Loucy (cell line): ENCODE results near the gene TCEANC2.

Experiments
- H2AFZ ChIP-seq: fragments of 200-600 bp; sonication (generic); 2 replicates; pipeline ENCODE4 v1.6.0; 2016; ENCODE audit warnings: antibody characterized with exemption, mild to moderate bottlenecking, low read length, moderate library complexity
- H3F3A ChIP-seq: fragments of 200-600 bp; 2 replicates; pipeline ENCODE4 v1.6.0; 2016; ENCODE audit warnings: antibody characterized with exemption, low read depth, mild to moderate bottlenecking
- H3K27me3 ChIP-seq: fragments of 200-600 bp; sonication (generic); 2 replicates; pipeline ENCODE4 v1.6.1; 2014; ENCODE audit warnings: low read length, mild to moderate bottlenecking; ENCODE audit not compliant: insufficient read depth, poor library complexity, severe bottlenecking
- H3K36me3 ChIP-seq: fragments of 200-600 bp; sonication (generic); 2 replicates; pipeline ENCODE4 v1.6.1; 2016; ENCODE audit warnings: low read length; ENCODE audit not compliant: insufficient read depth
- H3K4me1 ChIP-seq: fragments of 200-600 bp; sonication (generic); 2 replicates; pipeline ENCODE4 v1.5.1; 2014; ENCODE audit warnings: low read length, mild to moderate bottlenecking; ENCODE audit not compliant: insufficient read depth, poor library complexity, severe bottlenecking
- H3K4me2 ChIP-seq: fragments of 200-600 bp; sonication (generic); 2 replicates; pipeline ENCODE4 v1.6.0; 2014; ENCODE audit warnings: antibody characterized with exemption, low read length, low read depth, mild to moderate bottlenecking; ENCODE audit not compliant: poor library complexity, severe bottlenecking
- H3K4me3 ChIP-seq: fragments of 200-600 bp; sonication (generic); 2 replicates; pipeline ENCODE4 v1.5.1; 2014; ENCODE audit warnings: low read length, mild to moderate bottlenecking, mixed read lengths; ENCODE audit not compliant: poor library complexity, severe bottlenecking
- H3K79me2 ChIP-seq: fragments of 200-600 bp; sonication (generic); 2 replicates; pipeline ENCODE4 v1.6.1; 2014; ENCODE audit warnings: low read length; ENCODE audit not compliant: insufficient read depth
- H3K9ac ChIP-seq: fragments of 200-600 bp; sonication (generic); 2 replicates; pipeline ENCODE4 v1.6.0; 2014; ENCODE audit warnings: mild to moderate bottlenecking, low read depth, low read length, moderate library complexity; ENCODE audit not compliant: poor library complexity, severe bottlenecking
- H3K9me2 ChIP-seq: fragments of 200-600 bp; sonication (generic); replicated peaks from 2 replicates; pipeline ENCODE4 v1.6.1; 2016; ENCODE audit warnings: low read depth, low read length, mixed read lengths
- H3K9me3 ChIP-seq: fragments of 200-600 bp; sonication (generic); 2 replicates; pipeline ENCODE4 v1.6.1; 2014; ENCODE audit warnings: mild to moderate bottlenecking, antibody characterized with exemption, low read length, low read depth; ENCODE audit not compliant: insufficient read depth
- H4K20me1 ChIP-seq: fragments of 200-600 bp; sonication (generic); 2 replicates; pipeline ENCODE4 v1.6.0; 2014; ENCODE audit warnings: antibody characterized with exemption, low read length, mild to moderate bottlenecking; ENCODE audit not compliant: insufficient read depth, poor library complexity, severe bottlenecking
- CTCF ChIP-seq: fragments of 200-600 bp; sonication (generic); conservative IDR thresholded peaks from 2 replicates; pipeline ENCODE4 v1.5.1; 2014; ENCODE audit warnings: mild to moderate bottlenecking, antibody characterized with exemption, low read length
- EZH2phosphoT487 ChIP-seq: fragments of 200-600 bp; IDR thresholded peaks from 2 replicates; pipeline ENCODE4 v1.6.1; 2018; ENCODE audit warnings: antibody characterized with exemption, mild to moderate bottlenecking, moderate library complexity, borderline replicate concordance

TCEANC2 gene

GRCh38 chr1:54006508-54006907, 46.9 kb upstream of the TCEANC2 start:
- H3K4me2 ChIP-seq: no peak overlapping the region
- no peak overlapping the region for H3K9ac ChIP-seq
- H3K9me3 ChIP-seq: no peaks in the 10 kb centered on the region
- no peak overlapping the region for H2AFZ ChIP-seq
- no peak for TF ChIP-seq CTCF
- TF ChIP-seq EZH2phosphoT487: no peak
- no peaks in the 10 kb centered on the region for H4K20me1 ChIP-seq
- no peaks in the 10 kb centered on the region for H3K27me3 ChIP-seq
- H3F3A ChIP-seq: no peaks in the 10 kb centered on the region
- no peaks in the 10 kb centered on the region for H3K36me3 ChIP-seq
- no peaks in the 10 kb centered on the region for H3K9me2 ChIP-seq
- H3K4me3 ChIP-seq: no peak overlapping the region
- H3K79me2 ChIP-seq: no peaks in the 10 kb centered on the region
- H3K4me1 ChIP-seq: no peaks in the 10 kb centered on the region

- Histone ChIP-seq H3K9me2 (no peaks in the 10 kb centered on the region), H2AFZ (no peak overlapping the region), H3K27me3 (no peaks in the 10 kb centered on the region), H3K4me2 (no peak overlapping the region), H3K9ac (no peak overlapping the region), H3K4me3 (no peak overlapping the region), H3K9me3 (no peaks in the 10 kb centered on the region), H4K20me1 (no peaks in the 10 kb centered on the region), H3K79me2 (no peaks in the 10 kb centered on the region), H3K4me1 (no peaks in the 10 kb centered on the region), H3F3A (no peaks in the 10 kb centered on the region), H3K36me3 (no peaks in the 10 kb centered on the region)
- TF ChIP-seq CTCF: no peak
- no peak for TF ChIP-seq EZH2phosphoT487
Observed at GRCh38 chr1:54007613-54008012, 45.8 kb upstream of the TCEANC2 start.

- no peak overlapping the region for H2AFZ ChIP-seq
- H3K4me2 ChIP-seq: no peak overlapping the region
- no peaks in the 10 kb centered on the region for H3K9me2 ChIP-seq
- no peaks in the 10 kb centered on the region for H3K9me3 ChIP-seq
- no peaks in the 10 kb centered on the region for H3K4me1 ChIP-seq
- H3K79me2 ChIP-seq: no peaks in the 10 kb centered on the region
- no peaks in the 10 kb centered on the region for H3F3A ChIP-seq
- H3K27me3 ChIP-seq: no peaks in the 10 kb centered on the region
- TF ChIP-seq CTCF: no peak
- no peak for TF ChIP-seq EZH2phosphoT487
- no peaks in the 10 kb centered on the region for H4K20me1 ChIP-seq
- H3K9ac ChIP-seq: no peak overlapping the region
- H3K4me3 ChIP-seq: no peak overlapping the region
- H3K36me3 ChIP-seq: no peaks in the 10 kb centered on the region
Observed at GRCh38 chr1:54008876-54009275, 44.5 kb upstream of the TCEANC2 start.
